GM03348 (cell line): ENCODE data around the gene TRPV2.
"Not testable (repeated sequence)": the region's sequence is repeated elsewhere in the genome, so short reads cannot be mapped to it uniquely, and the experiment has no call there.

Source experiments
- DNase-seq: peaks from one replicate; pipeline ENCODE4 v3.0.0; 2012; ENCODE audit warnings: low spot score

Gene TRPV2

DNA sequence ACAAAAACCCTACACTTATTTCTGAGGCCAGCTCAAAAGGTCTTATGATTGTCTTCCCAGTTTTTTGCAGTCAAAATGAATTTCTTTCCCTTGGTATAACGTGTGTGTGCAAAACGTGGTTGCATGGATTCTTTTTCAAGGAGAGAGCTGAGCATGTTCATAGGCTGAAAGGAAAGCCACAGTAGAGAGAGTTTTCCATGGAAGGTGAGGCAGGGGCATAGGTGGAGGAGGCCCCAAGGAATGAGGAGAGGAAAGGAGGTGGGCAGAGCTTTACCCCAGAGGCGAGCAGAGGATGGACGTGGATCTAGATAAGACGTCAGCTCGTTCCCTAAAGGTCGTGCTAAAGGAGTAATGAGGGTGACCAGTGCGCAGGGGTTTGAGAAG lies 22.8 kb downstream of the TRPV2 start:
- DNase-seq, result no peak

DNA sequence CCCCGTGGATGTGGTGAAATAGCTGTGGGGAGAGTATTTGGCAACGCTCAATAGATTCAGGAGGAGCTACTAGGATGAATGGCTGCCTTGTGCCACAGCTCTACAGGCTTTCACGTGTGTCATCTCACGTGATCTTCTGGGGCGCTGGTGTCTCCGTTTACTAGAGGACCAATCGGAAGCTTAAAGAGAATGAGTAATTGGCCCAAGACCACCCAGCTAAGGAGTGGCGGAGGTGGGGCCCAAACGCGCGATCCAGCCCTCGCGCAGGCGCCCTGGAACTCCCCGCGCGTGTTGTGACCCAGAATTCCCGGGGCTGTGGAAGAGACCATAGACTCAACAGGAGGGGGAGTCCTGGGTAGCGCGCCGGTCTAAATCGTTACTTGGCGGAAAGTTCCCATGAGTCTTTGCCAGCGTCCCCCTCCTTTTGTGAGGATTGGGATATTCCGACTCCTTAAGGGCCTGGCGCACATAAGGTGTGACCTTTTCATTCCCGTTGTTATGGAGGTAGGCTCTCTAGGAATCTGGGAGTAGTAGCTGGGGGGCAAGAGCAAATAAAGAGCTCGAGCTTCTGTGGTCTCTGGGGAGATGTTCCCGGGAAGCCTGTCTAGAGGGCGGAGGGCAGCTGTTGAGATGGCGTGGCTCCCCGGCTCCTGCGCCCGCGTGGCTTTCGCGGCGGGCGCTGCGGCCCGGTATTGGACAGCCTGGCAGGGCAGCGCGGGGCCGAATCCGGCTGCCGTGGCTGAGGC lies 23.4 kb downstream of the TRPV2 start:
- DNase-seq, result peak; percentile 99

DNA sequence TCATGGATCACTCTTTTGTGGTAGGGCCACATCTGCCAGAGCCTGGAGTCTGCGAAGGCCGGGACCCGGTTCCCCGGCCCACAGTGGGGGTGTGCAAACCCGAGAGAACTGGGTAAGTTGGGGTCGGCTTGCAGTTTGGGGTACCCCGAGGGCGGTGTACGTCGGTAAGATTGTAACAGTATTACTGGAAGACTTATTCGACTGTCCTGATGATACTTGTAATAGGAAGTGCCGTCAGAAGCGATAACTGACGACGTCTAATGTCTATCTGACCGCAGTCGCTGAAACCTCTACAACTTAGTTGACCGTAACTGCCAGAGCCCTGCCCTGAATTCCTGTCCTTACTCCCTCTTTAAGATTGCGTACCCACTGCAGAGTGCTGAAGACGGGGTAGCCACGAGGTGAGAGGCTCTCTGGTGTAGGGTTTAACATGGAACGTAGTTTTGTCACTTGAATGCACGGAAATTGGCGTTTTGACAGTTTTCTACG lies 24.0 kb downstream of the TRPV2 start:
- peak; percentile 37 for DNase-seq

DNA sequence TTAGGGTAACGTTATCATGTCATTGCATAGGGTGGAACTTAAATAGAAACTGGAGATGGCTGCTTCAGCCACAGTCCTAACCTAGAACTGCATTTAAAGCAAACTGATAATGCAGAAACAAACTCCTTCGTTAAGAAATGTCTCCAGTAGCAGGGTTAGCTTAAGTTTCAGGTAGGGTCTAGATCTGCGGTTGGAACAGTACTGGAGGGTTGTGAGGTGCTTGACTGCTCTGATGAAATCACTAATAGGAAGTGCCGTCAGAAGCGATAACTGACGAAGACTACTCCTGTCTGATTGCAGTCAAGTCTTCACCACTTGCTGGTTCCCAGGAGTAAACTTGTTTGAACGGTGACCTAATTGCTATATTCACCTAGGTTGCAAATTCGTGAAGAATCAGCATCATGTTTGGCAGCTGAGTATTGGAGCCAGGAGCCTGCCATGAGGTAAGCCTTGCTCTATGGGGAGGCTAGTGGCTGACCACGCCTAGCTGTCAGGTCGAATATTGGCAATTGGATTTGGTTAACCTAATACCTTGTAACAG lies 24.5 kb downstream of the TRPV2 start:
- no peak for DNase-seq

DNA sequence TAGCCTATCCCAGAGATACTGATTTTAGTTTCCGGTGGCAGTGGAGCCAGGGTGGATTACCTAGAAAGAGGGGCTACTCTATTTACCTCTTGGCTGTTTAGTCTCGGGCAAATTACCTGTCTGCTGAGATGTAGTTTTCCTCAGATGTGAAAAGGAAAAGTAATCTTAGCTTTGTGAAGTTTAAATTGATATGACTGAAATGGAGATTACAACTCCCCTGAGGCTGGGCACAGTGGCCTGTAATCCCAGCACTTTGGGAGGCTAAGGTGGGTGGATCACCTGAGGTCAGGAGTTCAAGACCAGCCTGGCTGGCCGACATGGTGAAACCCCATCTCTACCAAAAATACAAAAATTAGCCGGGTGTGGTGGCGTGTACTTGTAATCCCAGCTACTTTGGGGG lies 25.0 kb downstream of the TRPV2 start:
- DNase-seq, result not testable (repeated sequence)

DNA sequence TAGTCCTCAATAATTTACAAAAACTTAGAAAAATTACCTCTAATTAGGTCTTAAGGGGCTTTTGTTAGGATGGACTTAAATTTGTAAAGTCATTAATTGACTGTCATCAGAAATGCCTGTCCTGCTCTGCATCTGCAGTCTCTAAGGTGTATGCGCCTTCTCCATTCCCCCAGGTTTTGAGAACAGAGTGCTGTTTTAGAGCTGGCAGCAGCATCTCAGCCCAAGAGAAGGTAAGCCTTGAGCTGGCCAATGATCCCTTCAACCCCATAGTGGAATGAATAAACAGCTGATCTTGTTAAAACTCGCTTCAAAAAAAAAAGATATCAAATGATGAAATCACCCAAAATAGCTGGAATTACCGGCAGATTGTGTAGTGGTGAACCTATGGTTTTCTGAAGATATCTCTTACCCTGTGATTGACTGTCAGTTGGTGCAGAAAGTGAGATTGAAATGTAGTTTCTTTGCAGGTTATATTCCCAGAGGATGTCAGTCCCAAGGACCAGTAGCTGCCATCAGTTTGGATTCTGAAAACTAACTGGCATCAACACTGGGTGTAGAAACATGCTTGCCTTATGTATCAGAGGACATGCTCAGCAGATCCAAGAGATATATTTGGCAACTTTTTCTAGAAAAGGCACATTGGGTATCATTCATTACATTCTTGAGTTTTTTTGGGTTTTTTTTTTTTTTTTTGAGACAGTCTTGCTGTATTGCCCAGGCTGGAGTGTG lies 25.7 kb downstream of the TRPV2 start:
- no peak for DNase-seq

DNA sequence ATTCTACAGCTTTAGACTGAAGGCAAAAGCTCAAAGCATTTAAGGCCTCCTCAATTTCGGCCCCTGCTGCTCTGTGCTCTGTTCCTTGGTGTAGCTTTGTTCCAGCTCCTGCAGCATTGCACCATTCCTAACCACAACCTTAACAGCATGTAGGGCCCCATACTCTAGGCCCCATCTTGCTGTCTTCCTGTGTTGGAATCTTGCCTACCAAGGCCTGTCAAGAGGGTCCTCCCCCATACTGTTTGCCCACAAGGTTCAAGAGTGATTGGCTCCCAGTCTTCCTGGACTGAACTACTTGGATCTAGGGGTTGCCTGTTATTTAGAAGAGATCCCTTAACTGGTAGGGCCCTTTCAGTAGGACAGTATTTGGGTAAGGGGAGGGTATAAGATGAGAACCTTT lies 26.8 kb downstream of the TRPV2 start:
- no peak for DNase-seq

DNA sequence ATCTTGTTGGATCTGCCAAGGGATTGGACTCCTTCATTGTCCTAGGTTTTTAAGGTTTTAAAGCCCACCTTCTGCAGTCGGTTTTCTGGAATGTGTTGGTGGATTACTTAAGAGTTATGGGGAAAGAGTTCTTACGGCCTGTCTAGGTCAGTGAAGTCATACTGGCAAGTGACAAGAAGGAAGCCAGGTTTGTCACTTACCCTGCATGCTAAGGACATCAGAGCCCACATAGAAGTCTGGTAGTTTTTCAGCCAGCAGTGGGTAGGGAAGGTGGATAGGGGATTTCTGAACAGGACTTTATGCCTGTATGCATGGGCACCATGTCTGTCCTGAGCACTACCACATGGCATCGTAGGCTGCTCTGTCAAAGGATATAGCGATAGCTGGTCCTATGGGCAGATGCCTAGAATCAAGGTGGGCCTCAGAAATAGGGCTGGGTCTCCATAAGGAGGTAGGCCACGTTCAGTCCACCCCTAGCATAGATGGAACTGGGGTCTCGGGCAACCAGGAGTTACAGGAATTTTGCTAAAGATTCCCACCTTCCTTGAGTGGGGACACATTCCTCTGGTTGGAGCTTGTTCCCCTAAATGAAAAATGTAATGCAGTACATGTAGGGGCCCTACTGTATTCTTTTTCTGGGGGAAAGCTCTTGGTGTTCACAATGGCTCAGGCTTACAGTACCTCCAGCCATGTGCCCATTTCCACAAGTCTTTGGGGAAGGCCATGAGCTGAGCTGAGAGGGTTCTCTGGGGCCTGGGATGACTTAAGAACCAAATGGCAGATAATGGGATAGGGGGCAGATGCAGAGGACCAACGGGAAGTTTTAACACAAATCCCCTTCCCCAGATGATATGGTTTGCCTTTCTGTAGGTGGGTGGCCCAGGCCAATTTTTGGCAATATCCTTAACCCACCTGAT lies 27.5 kb downstream of the TRPV2 start:
- DNase-seq, result no peak

DNA sequence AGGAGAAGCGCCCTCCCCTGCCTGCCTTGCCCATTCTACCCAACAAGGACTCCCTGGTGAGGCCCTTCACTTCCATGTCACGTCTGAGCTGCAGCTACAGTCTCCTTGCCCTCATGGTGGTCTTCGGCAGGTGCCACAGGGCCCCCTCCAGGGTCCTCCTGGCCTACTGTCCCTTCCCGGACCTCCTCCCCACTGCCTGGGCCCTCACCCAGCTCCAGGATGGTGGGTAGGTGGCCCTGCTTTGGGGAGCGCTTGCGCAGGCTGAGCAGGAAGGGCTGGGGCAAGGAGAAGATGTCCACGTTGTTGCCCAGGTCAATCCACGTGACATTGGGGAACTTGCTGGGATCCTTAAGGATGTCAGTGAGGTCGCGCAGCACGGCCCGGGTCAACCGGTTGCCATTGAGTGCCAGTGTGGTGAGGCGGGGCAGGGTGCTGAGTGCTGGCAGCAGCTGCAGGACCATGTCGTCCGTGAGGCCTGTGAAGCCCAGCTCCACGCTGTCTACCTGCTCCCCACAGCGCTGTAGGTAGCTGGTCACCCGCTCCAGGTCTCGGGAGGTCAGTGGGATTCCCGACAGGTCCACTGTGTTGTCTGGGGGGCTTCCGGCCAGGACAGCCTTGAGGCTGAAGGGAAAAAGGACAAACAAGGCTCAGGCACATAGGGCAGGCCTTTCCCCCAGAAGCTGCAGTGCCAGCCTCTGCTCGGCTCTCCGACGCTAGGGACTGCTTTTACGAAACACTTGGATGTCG lies 28.3 kb downstream of the TRPV2 start:
- no peak for DNase-seq

DNA sequence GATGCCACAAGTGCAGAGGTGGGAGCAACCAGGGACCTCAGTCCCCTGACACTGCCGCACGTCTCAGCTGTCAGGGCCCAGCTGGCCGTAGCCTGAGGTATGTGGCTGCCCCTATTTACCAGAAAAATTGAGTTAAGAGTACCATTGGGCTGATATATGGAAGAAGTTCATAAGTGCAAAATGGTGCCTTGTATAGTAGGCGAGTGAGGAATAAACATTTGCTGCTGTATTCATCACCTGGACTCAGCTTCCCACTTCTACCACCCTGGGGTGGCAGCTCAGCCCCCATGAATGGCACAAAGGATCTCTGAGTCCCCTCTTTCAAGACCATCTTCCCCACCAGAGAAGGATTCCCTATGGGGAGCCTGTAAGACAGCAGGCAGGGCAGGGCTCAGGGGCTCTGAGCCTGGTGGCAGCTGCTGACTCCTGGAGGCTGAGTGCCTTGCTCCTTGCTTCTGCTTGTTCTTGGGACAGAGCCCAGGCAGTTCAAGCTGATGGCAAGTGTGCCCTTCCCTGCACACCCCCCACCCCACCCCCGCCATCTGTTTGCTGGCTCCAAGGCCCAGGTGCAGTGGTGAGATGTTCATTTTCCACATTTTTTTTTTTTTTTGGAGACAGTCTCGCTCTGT lies 29.0 kb downstream of the TRPV2 start:
- DNase-seq, result no peak

DNA sequence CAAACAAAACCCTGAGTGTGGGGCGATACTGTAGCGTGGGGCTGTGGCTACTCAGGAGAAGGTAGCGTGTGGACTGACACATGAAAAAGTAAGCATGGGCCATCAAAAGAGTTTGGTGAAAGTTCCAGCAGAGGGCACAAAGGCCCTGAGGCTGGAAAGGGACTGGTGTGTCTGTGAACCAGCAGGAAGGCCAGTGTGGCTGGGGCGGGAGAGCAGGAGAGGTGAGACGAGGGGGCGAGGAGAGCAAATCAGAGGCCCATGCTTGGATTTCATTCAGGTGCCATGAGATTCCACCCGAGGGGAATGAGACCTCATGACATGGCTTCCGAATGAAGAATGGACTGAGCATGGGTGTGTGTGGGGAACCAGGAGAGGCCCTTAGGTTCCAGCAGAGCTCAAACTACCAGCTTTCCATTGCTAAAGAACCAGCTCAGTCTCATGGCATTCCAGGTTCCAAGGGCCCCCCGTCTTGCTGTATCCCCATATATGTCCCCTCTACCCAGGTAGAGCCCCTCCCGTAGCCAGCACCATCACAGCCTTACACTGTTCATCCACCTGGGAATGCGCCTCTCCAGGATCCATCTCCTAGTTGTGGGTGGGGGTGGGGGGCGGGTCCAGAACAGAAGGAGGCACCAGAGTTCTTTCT lies 31.1 kb downstream of the TRPV2 start:
- DNase-seq, result no peak

DNA sequence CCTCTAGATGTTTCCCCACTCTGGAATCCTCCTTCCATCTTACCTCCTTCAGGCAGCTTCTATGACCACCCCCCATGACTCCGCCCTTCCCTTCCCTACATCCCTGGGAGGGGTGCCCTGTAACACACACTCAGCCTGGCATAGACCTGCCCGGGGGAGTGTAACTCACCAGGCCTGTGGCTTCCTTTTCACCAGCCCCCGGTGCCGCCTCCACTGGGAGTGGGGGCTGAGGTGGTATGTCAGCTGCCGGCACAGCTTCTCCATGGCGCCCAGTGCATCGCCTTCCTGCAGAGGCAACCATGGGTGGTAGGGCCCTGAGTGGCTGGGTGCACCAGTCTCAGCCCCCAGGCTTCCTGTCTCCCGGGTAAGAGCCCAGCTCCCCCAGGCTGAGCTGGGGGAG lies 32.3 kb downstream of the TRPV2 start:
- no peak for DNase-seq

DNA sequence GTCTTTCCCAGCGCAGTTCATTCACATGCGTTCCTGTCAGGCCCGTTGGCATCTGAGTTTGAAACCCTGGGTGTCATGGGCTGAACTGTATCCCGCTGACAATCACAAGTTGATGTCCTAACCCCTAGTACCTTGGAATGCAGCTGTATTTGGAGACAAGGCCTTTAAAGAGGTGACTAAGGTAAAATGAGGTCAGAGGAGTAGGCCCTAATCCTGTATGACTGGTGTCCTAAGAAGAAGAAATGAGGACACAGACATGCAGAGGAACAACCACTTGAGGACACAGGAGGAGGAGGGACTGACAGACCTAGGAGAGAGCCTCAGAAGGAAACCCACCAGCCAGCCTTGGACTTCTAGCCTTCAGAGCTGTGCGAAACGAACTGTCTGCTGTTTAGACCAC lies 33.1 kb downstream of the TRPV2 start:
- no peak for DNase-seq

DNA sequence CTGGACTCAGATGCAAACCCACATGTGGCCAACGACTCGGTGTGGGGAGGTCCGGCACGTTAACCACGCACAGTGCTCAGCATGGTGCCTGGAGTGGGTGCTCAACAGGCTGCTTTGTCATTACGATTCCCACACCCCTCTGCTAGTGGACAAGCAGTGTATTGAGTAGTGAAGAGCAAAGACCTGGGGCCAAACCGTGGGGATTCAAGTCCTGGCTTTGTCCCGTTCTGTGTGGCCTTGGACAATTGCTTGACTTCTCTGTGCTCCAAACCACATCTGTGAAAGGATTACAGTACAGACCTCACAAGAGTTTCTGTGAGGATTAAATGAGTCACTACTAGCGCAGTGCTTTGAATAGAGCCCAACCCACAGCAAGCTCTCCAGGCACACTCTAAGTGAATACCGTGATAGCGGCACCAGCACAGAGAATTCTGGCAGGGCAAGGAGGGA lies 33.8 kb downstream of the TRPV2 start:
- DNase-seq, result peak; percentile 44

DNA sequence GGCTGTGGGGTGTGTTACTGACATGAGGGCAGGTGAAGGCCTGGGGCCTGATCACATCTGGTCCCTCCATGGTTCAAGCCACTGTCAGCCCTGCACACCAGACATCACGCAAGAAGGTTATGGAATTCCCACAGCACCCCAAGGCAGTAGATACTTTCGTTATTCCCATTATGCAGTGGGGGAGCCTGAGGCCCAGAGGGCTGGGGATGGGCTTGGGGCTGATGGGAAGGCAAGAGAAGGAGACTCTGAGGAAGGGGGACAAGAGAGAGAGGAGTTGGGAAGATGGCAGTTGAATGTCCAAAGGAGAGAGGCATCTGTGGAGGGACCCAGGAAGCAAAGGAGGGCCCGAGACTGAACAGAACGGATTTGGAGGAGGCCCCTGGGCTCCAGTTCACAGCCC lies 34.7 kb downstream of the TRPV2 start:
- DNase-seq, result no peak

DNA sequence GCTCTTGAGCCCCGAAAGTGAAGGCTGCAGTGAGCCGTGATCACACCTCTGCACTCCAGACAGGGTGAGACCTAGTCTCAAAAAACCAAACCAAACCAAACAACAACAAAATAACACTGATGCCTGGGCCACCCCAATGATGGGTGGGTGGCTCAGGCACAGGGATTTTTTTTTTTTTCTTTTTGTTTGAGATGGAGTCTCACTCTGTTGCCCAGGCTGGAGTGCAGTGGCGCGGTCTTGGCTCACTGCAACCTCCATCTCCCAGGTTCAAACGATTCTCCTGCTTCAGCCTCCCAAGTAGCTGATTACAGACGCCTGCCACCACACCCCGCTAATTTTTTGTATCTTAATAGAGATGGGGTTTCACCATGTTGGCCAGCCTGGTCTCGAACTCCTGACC lies 36.9 kb downstream of the TRPV2 start:
- not testable (repeated sequence) for DNase-seq

DNA sequence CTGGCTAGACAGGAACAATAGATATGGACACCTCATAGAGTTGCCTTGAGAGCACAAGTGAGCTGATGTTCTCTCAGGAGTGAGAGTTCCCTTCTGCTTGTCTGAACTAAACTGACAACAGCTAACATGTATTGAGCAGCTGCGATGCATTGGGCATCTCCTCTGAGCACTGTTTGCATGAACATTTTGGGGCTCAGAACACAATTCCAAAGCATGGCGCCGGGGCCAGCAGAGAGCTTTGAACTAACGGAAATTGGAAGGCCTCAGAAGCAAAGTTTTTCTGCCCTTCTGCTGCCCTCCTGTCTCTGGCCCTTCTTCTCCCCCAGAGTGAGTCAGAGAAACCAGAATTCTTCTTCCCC lies 38.1 kb downstream of the TRPV2 start:
- DNase-seq, result no peak

DNA sequence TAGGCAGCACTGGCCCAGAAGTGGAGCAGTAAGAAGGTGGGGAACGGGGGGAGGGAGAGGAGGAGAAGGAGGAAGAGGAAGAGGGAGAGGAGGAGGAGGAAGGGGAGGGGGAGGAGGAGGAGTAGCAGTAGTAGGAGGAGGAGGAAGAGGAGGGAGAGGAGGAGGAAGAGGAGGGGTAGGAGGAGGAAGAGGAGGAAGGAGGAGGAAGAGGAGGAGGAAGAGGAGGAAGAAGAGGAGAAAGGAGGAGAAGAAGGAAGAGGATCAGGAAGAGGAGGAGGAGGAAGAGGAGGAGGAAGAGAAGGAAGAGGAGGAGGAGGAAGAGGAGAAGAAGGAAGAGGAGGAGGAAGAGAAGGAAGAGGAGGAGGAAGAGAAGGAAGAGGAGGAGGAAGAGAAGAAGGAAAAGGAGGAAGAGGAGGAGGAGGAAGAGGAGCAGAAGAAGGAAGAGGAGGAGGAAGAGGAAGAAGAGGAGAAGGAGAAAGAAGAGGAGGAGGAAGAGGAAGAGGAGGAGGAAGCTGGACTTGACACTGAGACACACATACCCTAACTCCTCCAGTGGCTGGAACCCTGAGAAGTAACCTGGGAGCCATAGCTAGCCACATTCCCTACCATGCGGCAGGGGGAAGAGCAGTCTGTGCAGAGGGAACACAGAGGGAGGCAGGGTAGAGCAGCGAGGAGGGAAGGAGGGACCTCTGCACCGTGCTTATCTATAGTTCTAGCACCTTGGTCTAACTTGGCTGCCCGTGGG lies 40.8 kb downstream of the TRPV2 start:
- DNase-seq, result no peak

DNA sequence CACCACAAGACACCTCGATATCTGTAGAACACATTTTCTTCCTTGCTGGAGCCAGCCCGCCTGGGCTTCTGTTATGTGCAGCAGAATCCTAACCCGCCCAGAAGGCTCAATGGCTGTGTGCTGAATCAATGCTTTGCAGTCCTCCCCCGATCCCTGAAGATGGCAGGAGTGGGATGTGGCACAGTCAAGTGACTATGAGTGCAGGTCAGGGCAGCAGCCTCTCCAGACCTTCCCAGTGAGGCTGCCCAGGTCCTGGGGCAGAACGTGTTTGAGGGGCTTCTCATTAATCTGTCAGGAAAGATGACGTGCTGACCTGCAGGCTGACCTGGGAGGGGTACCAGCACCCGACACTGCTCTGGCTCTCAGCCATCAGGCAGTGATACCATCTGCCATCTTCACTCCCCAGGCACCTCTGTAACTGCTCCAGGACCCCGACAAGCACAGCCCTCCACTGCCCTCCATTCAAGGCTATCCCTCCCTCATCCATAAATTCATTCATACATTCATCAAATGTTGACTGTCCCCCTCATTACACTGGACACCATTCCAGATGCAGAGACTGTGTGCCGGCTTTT lies 41.5 kb downstream of the TRPV2 start:
- no peak for DNase-seq
